SIG-M5 treated with dmso at 0.1 percent for 504 hours (cell line): ENCODE measurements around the gene ZBP1.

Experiments
- DNase-seq: peaks from one replicate; lab custom pipeline; 2025; ENCODE audit not compliant: unreplicated experiment; lab: John Stamatoyannopoulos, UW

The ZBP1 gene

GRCh38 chr20:57587989-57588377 lies 32.2 kb downstream of the ZBP1 start:
- DNase-seq, result no peak

GRCh38 chr20:57587278-57587988 lies 32.8 kb downstream of the ZBP1 start:
- no peak for DNase-seq

GRCh38 chr20:57586943-57587277 lies 33.3 kb downstream of the ZBP1 start:
- no peak for DNase-seq

- DNase-seq, result no peak
Observed at GRCh38 chr20:57586370-57586793, 33.8 kb downstream of the ZBP1 start.

GRCh38 chr20:57585466-57586213 lies 34.6 kb downstream of the ZBP1 start:
- DNase-seq, result no peak

- no peak for DNase-seq
Observed at GRCh38 chr20:57584768-57585461, 35.3 kb downstream of the ZBP1 start.

GRCh38 chr20:57583289-57584257 lies 36.7 kb downstream of the ZBP1 start:
- DNase-seq, result no peak

- no peak for DNase-seq
Observed at GRCh38 chr20:57582432-57583288, 37.6 kb downstream of the ZBP1 start.

GRCh38 chr20:57582029-57582378 lies 38.2 kb downstream of the ZBP1 start:
- no peak for DNase-seq

- peak; percentile 90 for DNase-seq
Observed at GRCh38 chr20:57581202-57582028, 38.8 kb downstream of the ZBP1 start.

- no peak for DNase-seq
Observed at GRCh38 chr20:57580478-57581201, 39.6 kb downstream of the ZBP1 start.

- DNase-seq, result no peak
Observed at GRCh38 chr20:57579898-57580447, 40.3 kb downstream of the ZBP1 start.

- no peak for DNase-seq
Observed at GRCh38 chr20:57579331-57579897, 40.8 kb downstream of the ZBP1 start.

GRCh38 chr20:57578476-57579165 lies 41.6 kb downstream of the ZBP1 start:
- no peak for DNase-seq

- no peak for DNase-seq
Observed at GRCh38 chr20:57577679-57578475, 42.3 kb downstream of the ZBP1 start.
